ENCODE results near the gene SMIM20. TPM values are rescaled to one million over a fixed set of nuclear protein-coding genes. Genes with fewer than 3 reads are reported as not detected.
A peak's percentile ranks its signal among the peaks of the same experiment; 100 is the strongest.

Gene SMIM20
- total RNA-seq, 1 donor from 2014 or later: 40.1 TPM

- DNase-seq (no peak), ATAC-seq (ENCODE audit: poor library complexity) (peak; percentile 54)
- intact Hi-C loops (cut with DNase I): loop anchor here (10.0 kb wide), 1 partner anchor 63 kb away; no protein-coding TSS in a partner anchor
Observed at GRCh38 chr4:25921922-25922321, 7.9 kb downstream of the SMIM20 start.

GRCh38 chr4:25922812-25923369, 8.9 kb downstream of the SMIM20 start:
- no peak for DNase-seq
- intact Hi-C loops (cut with DNase I): loop anchor here (10.0 kb wide), 1 partner anchor 62 kb away; no protein-coding TSS in a partner anchor
- no peak for ATAC-seq (ENCODE audit: poor library complexity)

- intact Hi-C loops (cut with DNase I): loop anchor here (10.0 kb wide), 1 partner anchor 61 kb away; no protein-coding TSS in a partner anchor
- peak; percentile 79 for ATAC-seq (ENCODE audit: poor library complexity)
- DNase-seq: no peak
Observed at GRCh38 chr4:25923745-25924144, 9.7 kb downstream of the SMIM20 start.

- intact Hi-C loops (cut with DNase I): loop anchor here (10.0 kb wide), 1 partner anchor 59 kb away; no protein-coding TSS in a partner anchor
- ATAC-seq (ENCODE audit: poor library complexity) (no peak), DNase-seq (peak; percentile 65)
Observed at GRCh38 chr4:25925486-25926201, 11.6 kb downstream of the SMIM20 start.

- DNase-seq: no peak
- ATAC-seq (ENCODE audit: poor library complexity): no peak
- intact Hi-C loops (cut with DNase I): loop anchor here (10.0 kb wide), 1 partner anchor 58 kb away; no protein-coding TSS in a partner anchor
Observed at GRCh38 chr4:25926462-25926861, 12.4 kb downstream of the SMIM20 start.

GRCh38 chr4:25927361-25928195, 13.6 kb downstream of the SMIM20 start:
- ATAC-seq (ENCODE audit: poor library complexity): no peak
- intact Hi-C loops (cut with DNase I): loop anchor here (10.0 kb wide), 1 partner anchor 57 kb away; no protein-coding TSS in a partner anchor
- no peak for DNase-seq

- ATAC-seq (ENCODE audit: poor library complexity) (peak; percentile 63), DNase-seq (no peak)
- intact Hi-C loops (cut with DNase I): loop anchor here (10.0 kb wide), 1 partner anchor 56 kb away; no protein-coding TSS in a partner anchor
Observed at GRCh38 chr4:25928379-25929297, 14.6 kb downstream of the SMIM20 start.

- DNase-seq: no peak
- intact Hi-C loops (cut with DNase I): loop anchor here (10.0 kb wide), 1 partner anchor 56 kb away; no protein-coding TSS in a partner anchor
- ATAC-seq (ENCODE audit: poor library complexity): no peak
Observed at GRCh38 chr4:25929298-25929686, 15.3 kb downstream of the SMIM20 start.

- intact Hi-C loops (cut with DNase I): no loop called here
- ATAC-seq (ENCODE audit: poor library complexity) (no peak), DNase-seq (no peak)
Observed at GRCh38 chr4:25930731-25931354, 16.8 kb downstream of the SMIM20 start.

- ATAC-seq (ENCODE audit: poor library complexity): no peak
- no peak for DNase-seq
- intact Hi-C loops (cut with DNase I): no loop called here
Observed at GRCh38 chr4:25936696-25937095, 22.7 kb downstream of the SMIM20 start.

- ATAC-seq (ENCODE audit: poor library complexity): no peak
- intact Hi-C loops (cut with DNase I): no loop called here
- DNase-seq: no peak
Observed at GRCh38 chr4:25937801-25938200, 23.8 kb downstream of the SMIM20 start.

- intact Hi-C loops (cut with DNase I): no loop called here
- no peak for ATAC-seq (ENCODE audit: poor library complexity)
- DNase-seq: no peak
Observed at GRCh38 chr4:25938366-25938765, 24.3 kb downstream of the SMIM20 start.

GRCh38 chr4:25938787-25939186, 24.8 kb downstream of the SMIM20 start:
- DNase-seq (peak; percentile 71), ATAC-seq (ENCODE audit: poor library complexity) (peak; percentile 80)
- intact Hi-C loops (cut with DNase I): no loop called here

GRCh38 chr4:25939330-25939729, 25.3 kb downstream of the SMIM20 start:
- DNase-seq: no peak
- intact Hi-C loops (cut with DNase I): no loop called here
- no peak for ATAC-seq (ENCODE audit: poor library complexity)

GRCh38 chr4:25941457-25942221, 27.6 kb downstream of the SMIM20 start:
- no peak for DNase-seq
- intact Hi-C loops (cut with DNase I): no loop called here
- ATAC-seq (ENCODE audit: poor library complexity): no peak

- intact Hi-C loops (cut with DNase I): no loop called here
- ATAC-seq (ENCODE audit: poor library complexity) (peak; percentile 85), DNase-seq (peak; percentile 60)
Observed at GRCh38 chr4:25943312-25943711, 29.3 kb downstream of the SMIM20 start.

- intact Hi-C loops (cut with DNase I): no loop called here
- no peak for ATAC-seq (ENCODE audit: poor library complexity)
- DNase-seq: no peak
Observed at GRCh38 chr4:25943805-25944204, 29.8 kb downstream of the SMIM20 start.

Measured in Right ventricle myocardium superior (tissue), 1 donor.